ENCODE measurements around the gene MGLL. TPM values are rescaled to one million over a fixed set of nuclear protein-coding genes. Genes with fewer than 3 reads are reported as not detected.

MGLL gene
- total RNA-seq, 5 donors from 2014 or later (not counting 1 experiment from before 2014, with no cell fraction given), result 0.78 to 3.7 (median 1.8) TPM

GRCh38 chr3:127764301-127764700 is 58.0 kb downstream of the MGLL start:
- H3K27me3 Mint-ChIP-seq, result peaks cover 7 to 23% of the 10 kb centered on the region in 2 donors
- ATAC-seq (replicated peaks in 1 of 4) (no peak), DNase-seq (no peak)
- 48% methylated on average over 3 of the region's 8 CpGs for WGBS (ENCODE audit: insufficient coverage)
- H3K9me3 Mint-ChIP-seq, result peaks cover 4 to 8% (median 4%) of the 10 kb centered on the region in 3 donors
- Histone ChIP-seq H3K9me3 (no peaks in the 10 kb centered on the region), H3K27me3 (replicated peaks in 1 of 2; ENCODE audit: control insufficient read depth in 2 of 2, extremely low read depth in 1 of 2, insufficient read depth in 2 of 2, low read length in 1 of 2) (peaks cover 0 to 35% of the 10 kb centered on the region in 2 experiments), H3K4me1 (ENCODE audit: control insufficient read depth in 1 of 2, extremely low read depth in 1 of 2, insufficient read depth in 2 of 2, low read length in 2 of 2) (peaks cover 0 to 13% of the 10 kb centered on the region in 2 experiments), H3K27ac (ENCODE audit: low read length) (no peak overlapping the region), H3K36me3 (ENCODE audit: control insufficient read depth in 2 of 2, extremely low read depth in 1 of 2, insufficient read depth in 1 of 2, low read length in 1 of 2) (no peaks in the 10 kb centered on the region), H3K4me3 (ENCODE audit: control insufficient read depth in 1 of 2, extremely low read depth in 1 of 2, low read length in 1 of 2) (no peak overlapping the region)
- no peak overlapping the region for H3K4me3 Mint-ChIP-seq
- POLR2A ChIA-PET, result no interaction called here
- no peak overlapping the region for H3K27ac Mint-ChIP-seq
- no peaks in the 10 kb centered on the region for H3K36me3 Mint-ChIP-seq
- peaks cover 7 to 15% (median 11%) of the 10 kb centered on the region in 3 donors for H3K4me1 Mint-ChIP-seq
- CTCF ChIA-PET, result no interaction called here

GRCh38 chr3:127763816-127764215 is 58.5 kb downstream of the MGLL start:
- H3K27ac ChIP-seq (ENCODE audit: low read length), result no peak overlapping the region
- 86% methylated on average over 6 of the region's 7 CpGs for WGBS (ENCODE audit: insufficient coverage)
- peaks cover 4 to 8% (median 4%) of the 10 kb centered on the region in 3 donors for H3K9me3 Mint-ChIP-seq

GRCh38 chr3:127763337-127763736 is 59.0 kb downstream of the MGLL start:
- Mint-ChIP-seq H3K4me1 (peaks cover 7 to 15% (median 11%) of the 10 kb centered on the region in 3 donors), H3K27me3 (peaks cover 7 to 19% of the 10 kb centered on the region in 2 donors), H3K9me3 (peaks cover 0 to 5% (median 0%) of the 10 kb centered on the region in 3 donors), H3K36me3 (no peaks in the 10 kb centered on the region), H3K27ac (no peak overlapping the region), H3K4me3 (no peak overlapping the region)
- H3K27me3 ChIP-seq (replicated peaks in 1 of 2; ENCODE audit: control insufficient read depth in 2 of 2, extremely low read depth in 1 of 2, insufficient read depth in 2 of 2, low read length in 1 of 2), result peaks cover 0 to 36% of the 10 kb centered on the region in 2 experiments
- ChIA-PET CTCF (no interaction called here), POLR2A (no interaction called here)
- H3K4me1 ChIP-seq (ENCODE audit: control insufficient read depth in 1 of 2, extremely low read depth in 1 of 2, insufficient read depth in 2 of 2, low read length in 2 of 2), result peaks cover 0 to 13% of the 10 kb centered on the region in 2 experiments
- H3K4me3 ChIP-seq (ENCODE audit: control insufficient read depth in 1 of 2, extremely low read depth in 1 of 2, low read length in 1 of 2), result no peak overlapping the region
- DNase-seq (no peak), ATAC-seq (replicated peaks in 1 of 4) (no peak)
- 91% methylated on average over 5 of the region's 8 CpGs for WGBS (ENCODE audit: insufficient coverage)
- H3K9me3 ChIP-seq, result no peaks in the 10 kb centered on the region
- H3K36me3 ChIP-seq (ENCODE audit: control insufficient read depth in 2 of 2, extremely low read depth in 1 of 2, insufficient read depth in 1 of 2, low read length in 1 of 2), result no peaks in the 10 kb centered on the region
- no peak overlapping the region for H3K27ac ChIP-seq (ENCODE audit: low read length)

More at GRCh38 chr3:127763816-127764215, 58.5 kb downstream of the MGLL start:
- ChIA-PET POLR2A (no interaction called here), CTCF (no interaction called here)
- H3K4me1 Mint-ChIP-seq, result peaks cover 7 to 15% (median 11%) of the 10 kb centered on the region in 3 donors
- peaks cover 0 to 35% of the 10 kb centered on the region in 2 experiments for H3K27me3 ChIP-seq (replicated peaks in 1 of 2; ENCODE audit: control insufficient read depth in 2 of 2, extremely low read depth in 1 of 2, insufficient read depth in 2 of 2, low read length in 1 of 2)
- no peak for ATAC-seq (replicated peaks in 1 of 4)
- no peak overlapping the region for H3K4me3 Mint-ChIP-seq
- no peak overlapping the region for H3K4me3 ChIP-seq (ENCODE audit: control insufficient read depth in 1 of 2, extremely low read depth in 1 of 2, low read length in 1 of 2)
- peaks cover 0 to 13% of the 10 kb centered on the region in 2 experiments for H3K4me1 ChIP-seq (ENCODE audit: control insufficient read depth in 1 of 2, extremely low read depth in 1 of 2, insufficient read depth in 2 of 2, low read length in 2 of 2)
- no peak overlapping the region for H3K27ac Mint-ChIP-seq
- no peaks in the 10 kb centered on the region for H3K9me3 ChIP-seq
- peaks cover 7 to 23% of the 10 kb centered on the region in 2 donors for H3K27me3 Mint-ChIP-seq
- H3K36me3 ChIP-seq (ENCODE audit: control insufficient read depth in 2 of 2, extremely low read depth in 1 of 2, insufficient read depth in 1 of 2, low read length in 1 of 2), result no peaks in the 10 kb centered on the region
- H3K36me3 Mint-ChIP-seq, result no peaks in the 10 kb centered on the region
- no peak for DNase-seq

GRCh38 chr3:127762787-127763105 is 59.6 kb downstream of the MGLL start:
- Mint-ChIP-seq H3K4me1 (peaks cover 7 to 15% (median 11%) of the 10 kb centered on the region in 3 donors), H3K36me3 (no peaks in the 10 kb centered on the region), H3K27ac (no peak overlapping the region), H3K9me3 (peaks cover 0 to 5% (median 0%) of the 10 kb centered on the region in 3 donors), H3K4me3 (peak overlapping the region in 1 of 3 donors; percentile 46), H3K27me3 (peaks cover 7 to 19% of the 10 kb centered on the region in 2 donors)
- Histone ChIP-seq H3K4me3 (ENCODE audit: control insufficient read depth in 1 of 2, extremely low read depth in 1 of 2, low read length in 1 of 2) (no peak overlapping the region), H3K9me3 (no peaks in the 10 kb centered on the region), H3K27ac (ENCODE audit: low read length) (no peak overlapping the region), H3K4me1 (ENCODE audit: control insufficient read depth in 1 of 2, extremely low read depth in 1 of 2, insufficient read depth in 2 of 2, low read length in 2 of 2) (peaks cover 0 to 13% of the 10 kb centered on the region in 2 experiments), H3K36me3 (ENCODE audit: control insufficient read depth in 2 of 2, extremely low read depth in 1 of 2, insufficient read depth in 1 of 2, low read length in 1 of 2) (no peaks in the 10 kb centered on the region), H3K27me3 (replicated peaks in 1 of 2; ENCODE audit: control insufficient read depth in 2 of 2, extremely low read depth in 1 of 2, insufficient read depth in 2 of 2, low read length in 1 of 2) (peaks cover 0 to 41% of the 10 kb centered on the region in 2 experiments)
- no peak for ATAC-seq (replicated peaks in 1 of 4)
- ChIA-PET POLR2A (interaction anchor here in 1 of 2 donors (0.6 kb wide), 1 partner anchor 689 kb away, joined by 7 read pairs; no protein-coding TSS in a partner anchor), CTCF (no interaction called here)
- DNase-seq, result no peak
- WGBS (ENCODE audit: insufficient coverage), result 33% methylated on average over 1 of the region's 1 CpG

- H3K4me1 Mint-ChIP-seq, result peaks cover 7 to 15% (median 11%) of the 10 kb centered on the region in 3 donors
- H3K4me3 Mint-ChIP-seq, result peak overlapping the region in 2 of 3 donors; percentile 25 to 46
- no peak for ATAC-seq (replicated peaks in 1 of 4)
- CTCF ChIA-PET, result no interaction called here
- no peaks in the 10 kb centered on the region for H3K36me3 Mint-ChIP-seq
- DNase-seq, result no peak
- peaks cover 0 to 3% (median 0%) of the 10 kb centered on the region in 3 donors for H3K9me3 Mint-ChIP-seq
- no peak overlapping the region for H3K27ac ChIP-seq (ENCODE audit: low read length)
- H3K9me3 ChIP-seq, result no peaks in the 10 kb centered on the region
- 26% methylated on average over 13 of the region's 15 CpGs for whole genome bisulfite sequencing (ENCODE audit: insufficient coverage)
- H3K36me3 ChIP-seq (ENCODE audit: control insufficient read depth in 2 of 2, extremely low read depth in 1 of 2, insufficient read depth in 1 of 2, low read length in 1 of 2), result no peaks in the 10 kb centered on the region
- H3K27me3 Mint-ChIP-seq, result peaks cover 7 to 19% of the 10 kb centered on the region in 2 donors
- H3K27ac Mint-ChIP-seq, result no peak overlapping the region
- H3K4me3 ChIP-seq (ENCODE audit: control insufficient read depth in 1 of 2, extremely low read depth in 1 of 2, low read length in 1 of 2), result no peak overlapping the region
- POLR2A ChIA-PET, result interaction anchor here in 1 of 2 donors (0.6 kb wide), 1 partner anchor 689 kb away, joined by 7 read pairs; no protein-coding TSS in a partner anchor
- H3K27me3 ChIP-seq (replicated peaks in 1 of 2; ENCODE audit: control insufficient read depth in 2 of 2, extremely low read depth in 1 of 2, insufficient read depth in 2 of 2, low read length in 1 of 2), result peaks cover 0 to 41% of the 10 kb centered on the region in 2 experiments
- peaks cover 0 to 13% of the 10 kb centered on the region in 2 experiments for H3K4me1 ChIP-seq (ENCODE audit: control insufficient read depth in 1 of 2, extremely low read depth in 1 of 2, insufficient read depth in 2 of 2, low read length in 2 of 2)
Observed at GRCh38 chr3:127762077-127762786, 60.1 kb downstream of the MGLL start.

GRCh38 chr3:127761441-127761801 is 60.9 kb downstream of the MGLL start:
- POLR2A ChIA-PET, result no interaction called here
- H3K27ac ChIP-seq (ENCODE audit: low read length), result no peak overlapping the region
- CTCF ChIA-PET, result no interaction called here
- H3K4me3 Mint-ChIP-seq, result peak overlapping the region in 1 of 3 donors; percentile 46
- no peak overlapping the region for H3K4me3 ChIP-seq (ENCODE audit: control insufficient read depth in 1 of 2, extremely low read depth in 1 of 2, low read length in 1 of 2)
- H3K27me3 ChIP-seq (replicated peaks in 1 of 2; ENCODE audit: control insufficient read depth in 2 of 2, extremely low read depth in 1 of 2, insufficient read depth in 2 of 2, low read length in 1 of 2), result peaks cover 0 to 41% of the 10 kb centered on the region in 2 experiments
- peaks cover 0 to 13% of the 10 kb centered on the region in 2 experiments for H3K4me1 ChIP-seq (ENCODE audit: control insufficient read depth in 1 of 2, extremely low read depth in 1 of 2, insufficient read depth in 2 of 2, low read length in 2 of 2)
- no peak overlapping the region for H3K27ac Mint-ChIP-seq
- H3K36me3 ChIP-seq (ENCODE audit: control insufficient read depth in 2 of 2, extremely low read depth in 1 of 2, insufficient read depth in 1 of 2, low read length in 1 of 2), result no peaks in the 10 kb centered on the region
- DNase-seq (no peak), ATAC-seq (replicated peaks in 1 of 4) (no peak)
- peaks cover 3 to 16% of the 10 kb centered on the region in 2 donors for H3K27me3 Mint-ChIP-seq
- H3K36me3 Mint-ChIP-seq, result no peaks in the 10 kb centered on the region
- H3K9me3 ChIP-seq, result no peaks in the 10 kb centered on the region
- H3K9me3 Mint-ChIP-seq, result no peaks in the 10 kb centered on the region
- WGBS (ENCODE audit: insufficient coverage), result 60% methylated on average over 11 of the region's 12 CpGs
- H3K4me1 Mint-ChIP-seq, result peaks cover 7 to 15% (median 11%) of the 10 kb centered on the region in 3 donors
